ENCODE data around the gene TRAM2.

- TF ChIP-seq CTCF (IDR thresholded peaks at IDR 0.05) (no peak), EP300 (IDR thresholded peaks at IDR 0.05) (no peak)
Observed at GRCh38 chr6:52550014-52550575, 26.8 kb downstream of the TRAM2 start.

Measured in tibial nerve (tissue), 4 donors.